HG03097 (cell line): ENCODE data around the gene CIBAR2.
A peak's percentile ranks its signal among the peaks of the same experiment; 100 is the strongest.
"Not testable (repeated sequence)": the region's sequence is repeated elsewhere in the genome, so short reads cannot be mapped to it uniquely, and the experiment has no call there.

Experiments used
- ATAC-seq: cut with Tn5 transposase; IDR thresholded peaks from one replicate; pipeline ENCODE4 v1.9.1; 2021; ENCODE audit not compliant: unreplicated experiment, low FRiP score

Gene CIBAR2

DNA sequence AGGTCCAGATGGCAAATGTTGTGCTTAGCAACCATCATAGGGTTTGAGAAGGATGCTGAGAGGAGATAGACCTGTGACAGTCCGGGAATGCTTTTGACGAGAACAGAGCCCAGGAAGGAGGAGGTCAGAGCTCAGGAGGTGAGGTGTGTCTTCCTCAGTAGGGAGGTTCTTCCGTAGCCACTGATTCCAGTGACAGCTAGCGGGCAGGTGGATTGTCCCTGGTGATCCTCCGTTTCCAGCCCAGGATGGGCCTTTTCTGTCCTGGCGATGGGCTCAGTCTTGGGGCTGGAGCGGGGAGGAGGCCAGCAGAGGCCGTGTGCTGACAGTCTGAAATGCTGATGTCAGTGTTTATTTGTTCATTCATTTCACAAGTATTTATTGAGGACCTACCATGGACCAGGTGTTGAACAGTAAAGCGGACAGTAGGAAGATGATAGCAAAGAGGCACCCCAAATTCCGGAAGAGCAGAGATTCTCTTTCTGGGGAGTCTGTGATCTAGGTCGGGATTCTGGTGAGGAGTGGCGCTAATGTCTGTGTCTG is 45.9 kb downstream of the CIBAR2 start:
- ATAC-seq: no peak

DNA sequence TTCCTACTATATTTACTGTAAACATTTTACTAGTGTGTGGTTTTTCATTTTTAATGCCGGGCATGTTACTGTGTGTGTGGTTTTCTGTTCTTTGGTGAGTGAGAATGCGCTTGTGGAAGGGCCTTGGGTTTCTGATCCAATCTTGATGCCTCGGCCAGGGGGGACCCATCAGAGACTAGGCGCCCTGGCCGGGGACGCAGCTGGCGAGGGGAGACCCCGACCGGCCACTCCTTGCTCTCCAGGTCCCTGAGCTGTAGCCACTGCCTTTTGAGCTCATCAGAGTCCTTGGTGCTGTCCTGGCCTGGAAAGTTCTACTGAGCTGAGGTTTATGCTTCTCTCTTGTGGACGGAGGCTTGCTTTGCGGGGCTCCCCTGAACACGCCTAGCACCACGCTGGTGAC is 47.2 kb downstream of the CIBAR2 start:
- no peak for ATAC-seq

DNA sequence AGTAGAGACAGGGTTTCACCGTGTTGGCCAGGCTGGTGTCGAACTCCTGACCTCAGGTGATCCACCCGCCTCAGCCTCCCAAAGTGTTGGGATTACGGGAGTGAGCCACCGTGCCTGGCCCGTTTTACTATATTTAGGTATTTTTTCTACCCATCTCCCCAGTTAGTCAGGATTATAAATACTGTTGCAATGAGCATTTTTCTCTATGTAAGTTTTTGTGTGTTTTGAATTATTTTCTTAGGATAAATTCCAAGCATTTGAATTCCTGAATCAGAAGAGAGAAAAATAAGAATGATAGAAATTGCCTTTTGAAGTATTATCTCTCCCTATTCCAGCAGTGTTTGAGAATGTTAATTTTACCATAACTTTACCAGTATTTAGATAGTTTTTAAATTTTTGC is 48.1 kb downstream of the CIBAR2 start:
- no peak for ATAC-seq

DNA sequence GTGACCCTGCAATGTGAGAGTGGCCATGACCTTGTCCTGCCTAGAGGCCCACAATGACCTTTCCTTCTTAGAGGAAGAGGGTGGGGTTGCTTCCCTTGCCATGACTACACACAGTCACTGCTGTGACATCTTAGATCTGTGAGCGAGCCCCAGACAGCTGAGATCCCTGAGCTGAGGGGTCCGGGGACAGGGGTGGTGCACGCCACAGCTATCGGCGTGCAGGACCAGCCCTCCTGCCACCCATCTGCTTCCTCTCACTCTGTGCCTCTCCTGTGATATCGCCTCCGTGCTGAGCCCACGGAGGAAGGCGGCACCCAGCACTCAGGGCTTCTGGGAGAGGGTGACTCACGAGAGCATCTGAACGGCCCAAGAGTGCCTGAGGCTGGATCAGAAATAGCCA is 49.4 kb downstream of the CIBAR2 start:
- no peak for ATAC-seq

DNA sequence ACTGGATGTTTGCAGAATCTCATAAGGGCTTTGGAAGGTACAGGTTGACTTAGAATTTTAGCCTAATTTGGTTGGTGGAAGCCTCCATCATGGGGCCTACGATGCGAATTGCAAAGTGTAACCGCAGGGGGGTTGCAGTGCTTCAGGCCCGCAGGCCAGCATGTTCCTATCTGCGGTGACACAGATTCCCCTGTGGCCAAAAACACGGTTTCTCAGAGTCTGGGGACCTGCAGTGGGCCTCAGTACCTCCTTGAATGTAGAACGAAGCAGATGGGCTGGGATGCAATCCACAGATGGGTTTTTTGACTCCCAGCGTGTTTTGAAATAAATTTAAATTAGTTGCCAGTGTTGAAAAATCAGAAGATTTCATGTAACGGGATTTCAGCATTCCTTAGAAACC is 49.9 kb downstream of the CIBAR2 start:
- ATAC-seq: no peak

DNA sequence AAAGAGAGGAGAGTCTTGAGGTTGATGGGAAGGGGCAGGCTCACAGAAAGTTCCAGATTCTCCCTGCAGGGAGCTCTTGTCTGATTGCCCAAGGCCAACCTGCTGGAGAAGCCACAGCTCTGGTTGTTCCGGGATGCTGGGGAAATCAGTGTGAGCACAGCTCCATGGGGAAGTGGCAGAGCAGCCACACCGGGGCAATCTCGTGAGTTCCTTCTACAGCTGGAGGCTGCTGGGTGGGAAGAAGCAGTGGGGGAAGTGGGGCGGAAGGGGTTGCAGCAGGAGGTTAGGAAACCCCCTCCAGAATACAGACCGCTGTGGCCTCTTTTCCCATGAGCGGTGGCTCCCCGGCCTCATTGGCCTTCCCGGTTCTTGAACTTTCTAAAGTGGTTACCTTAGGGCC is 50.7 kb downstream of the CIBAR2 start:
- ATAC-seq: no peak

DNA sequence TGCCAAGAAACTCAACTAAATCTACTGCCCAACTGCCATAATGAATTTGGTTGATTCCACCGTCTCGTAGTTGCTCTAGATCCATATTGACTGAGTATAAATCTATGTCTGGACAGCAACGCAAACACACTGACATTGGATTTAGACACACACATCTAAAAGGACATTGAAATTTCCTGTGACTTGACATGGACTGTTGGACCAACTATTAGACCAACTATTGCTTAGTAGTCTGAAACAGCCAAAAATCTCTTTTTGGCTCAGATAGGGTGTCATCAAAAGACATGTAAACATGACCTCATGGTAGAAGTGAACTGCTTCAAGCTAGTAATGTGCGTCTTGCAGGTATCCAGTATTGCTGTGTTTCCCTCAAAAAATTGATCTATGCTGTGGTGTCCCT is 53.4 kb downstream of the CIBAR2 start:
- no peak for ATAC-seq

DNA sequence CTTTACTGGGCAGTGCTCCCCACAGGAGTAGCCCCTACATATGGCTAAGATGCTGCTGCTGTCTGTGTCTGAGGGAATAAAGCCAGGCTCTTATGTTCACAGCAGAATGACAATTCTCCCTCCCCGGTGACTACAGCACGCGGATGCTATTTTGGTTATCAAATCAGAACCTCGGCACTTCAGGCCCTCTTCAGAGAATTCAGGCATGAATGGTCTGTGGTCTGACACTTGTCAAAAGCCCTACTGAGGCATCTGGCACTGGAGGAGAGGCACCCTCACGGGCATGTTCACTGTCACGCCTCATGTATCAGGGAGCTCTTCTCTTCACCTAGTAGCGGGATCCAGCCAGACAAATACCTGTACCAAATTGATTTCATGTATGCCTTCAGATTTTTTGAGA is 54.3 kb downstream of the CIBAR2 start:
- no peak for ATAC-seq

DNA sequence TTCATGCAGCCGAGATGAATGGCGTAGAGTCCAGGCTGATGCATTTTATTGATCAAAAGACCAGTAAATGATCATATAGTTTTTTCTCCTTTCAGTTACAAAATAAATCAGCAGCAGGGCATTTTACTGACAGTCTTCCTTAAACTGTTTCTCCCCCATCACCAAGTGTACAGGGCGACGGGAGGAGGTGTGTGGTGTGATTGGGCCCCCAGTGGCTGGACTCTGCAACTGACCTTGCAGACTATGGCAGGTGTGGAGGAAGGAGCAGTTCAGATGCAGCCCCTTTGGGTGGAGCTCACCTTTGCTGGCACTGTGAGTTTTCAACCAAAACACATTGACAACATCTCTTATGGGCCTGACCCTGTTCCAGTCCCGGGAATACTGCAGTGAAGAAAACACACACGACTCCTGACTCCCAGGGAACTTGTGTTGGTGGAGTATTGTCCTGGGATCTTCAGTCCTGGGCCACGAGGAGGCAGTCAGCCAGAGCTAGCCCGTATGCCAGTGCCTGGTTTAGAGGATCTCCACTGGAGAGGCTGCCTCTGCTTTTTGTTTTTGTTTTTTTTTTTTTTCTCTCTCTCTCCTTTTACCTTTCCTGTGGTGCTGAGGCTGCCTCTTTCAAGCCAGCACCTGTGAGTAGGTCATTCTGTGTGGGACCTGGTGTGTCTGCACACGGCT is 54.9 kb downstream of the CIBAR2 start:
- ATAC-seq: no peak

DNA sequence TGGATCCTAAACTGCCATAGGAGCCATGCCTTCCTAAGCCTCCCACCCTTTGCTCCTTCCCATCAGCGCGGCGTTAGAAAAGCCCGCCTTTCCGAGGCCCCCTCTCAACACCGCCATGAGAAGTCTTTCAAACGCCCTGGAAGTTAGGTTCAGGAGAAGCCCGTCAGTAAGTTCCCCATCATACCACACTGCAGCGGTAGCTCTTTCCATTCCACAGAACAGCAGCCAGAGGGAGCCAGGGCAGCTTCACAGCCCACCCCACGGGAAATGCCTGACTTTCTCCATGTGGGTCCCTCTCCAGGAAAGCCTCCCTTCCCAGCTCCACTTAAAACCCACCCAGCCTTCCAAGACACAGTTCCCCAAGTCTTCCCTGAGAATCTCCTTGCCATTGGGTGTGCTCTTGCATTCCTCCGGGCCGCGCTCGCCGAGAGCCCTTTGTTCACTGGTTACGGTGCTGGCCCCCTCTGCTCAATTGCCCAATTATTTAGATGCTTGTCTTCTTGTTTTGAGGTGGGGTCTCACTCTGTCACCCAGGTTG is 56.0 kb downstream of the CIBAR2 start:
- ATAC-seq: no peak

DNA sequence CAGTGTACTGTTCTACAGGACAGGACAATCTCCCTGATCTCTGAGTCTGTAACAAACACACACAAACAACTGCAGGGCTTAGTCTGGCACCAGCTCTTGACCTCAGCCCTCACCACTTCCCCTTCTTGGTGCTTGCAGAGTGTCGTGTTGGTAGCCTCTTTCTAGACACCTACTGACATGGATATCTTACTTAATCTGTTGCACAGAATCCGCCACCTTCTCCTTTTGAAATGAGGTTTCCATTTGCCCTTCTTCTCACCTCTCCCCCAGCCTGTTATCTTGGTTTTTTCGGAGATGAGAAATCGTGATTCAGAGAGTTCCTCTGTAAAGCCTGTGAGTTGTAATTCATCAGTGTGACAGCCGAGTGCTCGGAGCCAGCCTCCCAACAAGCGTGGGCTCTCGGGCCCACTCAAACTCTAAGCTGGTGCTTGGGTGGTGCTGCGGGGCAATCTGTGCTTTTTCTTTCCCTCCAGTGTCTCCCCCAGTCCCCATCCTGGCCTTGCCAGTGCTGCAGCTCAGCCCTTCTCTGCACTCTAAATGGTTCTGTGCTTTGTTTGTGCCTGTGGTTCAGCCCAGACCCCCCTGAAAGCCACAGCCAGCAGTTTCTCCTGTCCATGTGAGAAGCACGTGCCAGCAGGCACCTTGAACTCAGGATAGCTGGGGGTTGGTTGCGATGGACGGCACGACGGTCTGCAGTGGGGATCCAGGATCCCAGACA is 56.6 kb downstream of the CIBAR2 start:
- ATAC-seq: peak; percentile 82

DNA sequence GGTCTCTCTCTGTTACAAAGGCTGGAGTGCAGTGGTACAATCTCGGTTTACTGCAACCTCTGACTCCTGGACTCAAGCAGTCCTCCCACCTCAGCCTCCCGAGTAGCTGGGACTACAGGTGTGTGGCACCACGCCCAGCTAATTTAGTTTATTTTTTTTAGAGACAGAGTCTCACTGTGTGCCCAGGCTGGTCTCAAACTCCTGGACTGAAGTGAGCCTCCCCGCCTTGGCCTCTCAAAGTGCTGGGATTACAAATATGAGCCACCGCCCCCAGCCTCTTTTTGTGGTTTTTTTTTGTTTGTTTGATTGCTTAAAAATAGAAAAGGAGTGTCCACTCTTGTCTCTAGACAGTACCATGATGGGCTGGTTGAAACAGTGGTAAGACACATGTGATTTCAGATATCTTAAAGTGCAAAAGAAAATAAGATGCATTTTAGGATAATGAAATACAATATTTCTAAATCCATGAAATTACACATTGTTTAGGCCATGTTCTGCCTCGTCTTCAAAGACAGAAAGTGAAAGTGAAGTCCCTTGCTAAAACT is 57.3 kb downstream of the CIBAR2 start:
- no peak for ATAC-seq

DNA sequence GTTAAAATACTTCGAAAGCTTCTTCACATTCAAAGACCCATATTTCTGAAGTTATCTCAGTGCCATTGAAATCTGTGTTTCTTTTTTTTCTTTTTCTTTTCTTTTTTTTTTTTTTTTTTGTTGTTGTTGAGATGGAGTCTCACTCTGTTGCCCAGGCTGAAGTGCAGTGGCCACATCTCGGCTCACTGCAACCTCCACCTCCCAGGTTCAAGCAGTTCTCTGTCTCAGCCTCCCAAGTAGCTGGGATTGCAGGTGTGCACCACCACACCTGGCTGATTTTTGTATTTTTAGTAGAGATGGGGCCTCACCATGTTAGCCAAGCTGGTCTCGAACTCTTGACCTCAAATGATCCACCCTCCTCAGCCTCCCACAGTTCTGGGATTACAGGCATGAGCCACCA is 58.0 kb downstream of the CIBAR2 start:
- not testable (repeated sequence) for ATAC-seq

DNA sequence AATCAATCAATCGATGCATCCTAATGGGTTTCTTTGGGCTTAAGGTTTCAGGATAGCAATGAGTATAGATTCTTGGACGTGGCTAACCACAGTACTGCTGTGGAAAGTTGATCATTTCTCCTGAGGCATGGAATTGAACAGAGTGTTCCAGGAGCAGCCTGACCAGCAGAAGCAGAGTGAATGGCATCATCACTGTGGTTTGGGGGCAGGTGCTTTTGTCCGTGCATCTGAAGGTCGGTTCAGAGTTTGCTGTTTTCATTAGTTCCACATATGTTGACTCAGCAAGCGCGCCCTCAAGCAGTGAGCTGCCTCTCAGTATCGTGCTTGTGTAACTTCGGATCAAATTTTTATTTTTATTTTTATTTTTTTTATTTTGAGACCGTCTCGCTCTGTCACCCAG is 59.7 kb downstream of the CIBAR2 start:
- ATAC-seq: no peak

DNA sequence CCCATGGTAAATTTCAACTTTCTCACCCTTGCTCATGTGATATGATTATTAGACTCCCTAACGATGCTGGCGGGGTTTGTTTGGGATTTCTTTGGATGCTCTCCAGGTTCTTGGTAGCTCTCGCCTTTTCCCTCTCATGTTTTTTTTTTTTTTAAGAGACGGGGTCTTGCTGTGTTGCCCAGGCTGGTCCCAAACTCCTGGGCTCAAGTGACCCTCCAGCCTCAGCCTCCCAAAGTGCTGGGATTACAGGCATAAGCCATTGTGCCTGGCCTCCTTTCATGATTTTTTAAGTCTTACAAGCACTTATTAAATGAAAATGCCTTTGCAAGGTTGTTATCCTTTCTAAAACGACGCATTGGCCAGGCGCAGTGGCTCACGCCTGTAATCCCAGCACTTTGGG is 60.6 kb downstream of the CIBAR2 start:
- no peak for ATAC-seq

DNA sequence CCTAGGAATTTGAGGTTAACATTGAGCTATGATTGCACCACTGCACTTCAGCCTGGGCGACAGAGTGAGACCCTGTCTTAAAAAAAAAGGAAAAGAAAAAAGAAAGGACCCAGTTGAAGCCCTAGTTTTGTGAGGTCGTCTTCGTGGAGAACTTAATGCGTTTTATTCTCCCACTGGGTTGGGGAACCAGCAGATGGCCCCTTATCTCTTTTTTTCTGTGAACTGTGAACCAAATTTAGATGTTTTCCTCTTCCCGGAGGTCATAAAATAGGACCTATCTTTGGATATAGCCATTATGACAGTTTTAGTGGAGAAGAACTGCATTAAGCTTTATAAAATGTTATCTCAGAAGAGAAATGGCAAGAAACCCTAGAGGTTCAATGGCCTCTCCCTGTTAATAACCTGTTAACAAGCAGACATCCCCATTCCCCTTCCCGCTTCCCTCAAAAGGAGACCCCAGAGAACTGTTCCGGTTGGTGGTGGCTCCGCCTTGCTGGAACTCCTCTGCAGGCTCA is 61.1 kb downstream of the CIBAR2 start:
- no peak for ATAC-seq

DNA sequence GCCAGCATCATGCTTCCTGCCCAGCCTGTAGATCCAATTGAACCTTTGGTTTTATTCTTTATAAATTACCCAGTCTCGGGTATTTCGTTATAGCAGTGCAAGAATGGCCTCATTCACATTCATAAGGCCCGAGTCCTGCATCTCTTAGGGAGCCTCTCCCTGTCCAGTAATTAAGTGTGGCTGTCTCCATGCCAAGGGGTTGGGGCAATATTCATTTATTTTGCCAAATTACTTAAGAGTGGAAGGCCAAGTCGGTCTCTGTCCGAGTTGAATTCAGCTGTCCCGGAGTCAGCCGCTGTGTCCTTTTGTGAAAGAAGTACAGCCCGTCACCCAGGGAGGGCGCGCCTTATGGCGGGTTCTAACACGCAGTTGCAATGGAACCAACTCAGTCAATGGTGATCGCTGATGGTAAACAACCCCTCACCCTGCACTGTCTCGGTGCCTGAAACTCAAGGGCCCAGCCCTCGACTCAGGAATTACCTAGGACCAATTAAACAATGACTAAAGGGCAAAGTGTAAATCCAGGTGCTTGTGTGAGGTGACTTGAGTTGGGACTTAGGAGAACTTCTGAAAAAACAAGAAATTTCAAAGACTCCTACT is 62.5 kb downstream of the CIBAR2 start:
- no peak for ATAC-seq

DNA sequence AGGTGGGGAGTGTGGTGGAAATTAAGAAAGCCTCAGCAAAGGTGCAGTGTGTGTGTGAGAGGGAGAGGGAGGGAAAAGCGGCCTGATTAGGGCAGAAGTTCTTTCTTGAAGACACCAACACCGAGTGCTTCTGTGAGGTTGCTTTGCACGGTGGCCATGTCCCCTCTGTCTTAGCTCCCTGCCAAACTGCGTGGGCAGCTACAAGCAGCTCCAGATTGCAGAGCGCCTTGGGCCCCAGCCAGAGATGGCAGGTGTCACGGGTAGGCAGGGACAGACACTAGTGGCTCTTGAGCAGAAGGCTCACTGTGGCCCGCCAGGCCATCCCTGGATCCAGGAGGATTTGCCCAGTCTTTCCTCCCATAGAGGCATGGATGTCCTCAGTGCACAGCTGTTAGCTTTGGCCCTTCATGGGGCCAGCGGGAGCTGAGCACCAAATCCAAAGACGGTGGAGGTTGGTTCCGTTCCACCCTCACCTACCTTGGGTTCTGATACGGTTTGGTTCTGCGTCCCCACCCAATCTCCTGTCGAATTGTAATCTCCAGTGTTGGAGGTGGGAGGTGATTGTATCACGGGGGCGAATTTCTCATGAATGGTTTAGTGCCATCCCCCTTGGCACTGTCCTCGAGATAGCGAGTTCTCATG is 63.2 kb downstream of the CIBAR2 start:
- ATAC-seq: no peak
